OCI-LY3 (cell line): ENCODE results near the gene OR6B1.

ENCODE experiments used
- EZH2phosphoT487 ChIP-seq: fragments of 200-600 bp; shearing (Covaris generic); IDR thresholded peaks from 2 replicates; pipeline ENCODE4 v1.6.1; 2018; ENCODE audit warnings: antibody characterized with exemption, mixed run types, low read depth
- TF ChIP-seq, protein P1 (sequence below): fragments of 200-600, 300-600 bp; sonication (generic); IDR thresholded peaks from 2 replicates; pipeline ENCODE4 v1.5.1; 2014; ENCODE audit warnings: antibody characterized with exemption, low read length, low read depth

DNA sequence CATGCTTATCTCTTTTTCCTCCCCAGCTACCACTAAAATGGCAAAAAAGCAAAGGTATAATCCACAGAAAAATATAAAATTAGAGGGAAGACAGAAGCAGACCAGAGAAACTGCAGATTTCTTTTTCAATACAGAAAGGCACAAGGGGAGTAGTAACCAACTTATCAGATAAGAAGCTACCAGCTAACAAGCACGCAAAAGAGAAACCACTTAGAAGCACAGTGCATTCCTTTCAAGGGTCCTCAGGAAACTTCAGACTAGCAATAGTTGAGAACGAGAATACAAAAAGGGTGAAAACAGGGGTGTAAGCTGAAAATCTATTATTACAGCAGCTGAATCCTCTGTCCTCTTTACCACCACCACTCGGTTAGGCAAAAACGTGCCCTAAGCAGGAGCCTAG lies 38.8 kb downstream of the OR6B1 start:
- TF ChIP-seq, protein P1, sequence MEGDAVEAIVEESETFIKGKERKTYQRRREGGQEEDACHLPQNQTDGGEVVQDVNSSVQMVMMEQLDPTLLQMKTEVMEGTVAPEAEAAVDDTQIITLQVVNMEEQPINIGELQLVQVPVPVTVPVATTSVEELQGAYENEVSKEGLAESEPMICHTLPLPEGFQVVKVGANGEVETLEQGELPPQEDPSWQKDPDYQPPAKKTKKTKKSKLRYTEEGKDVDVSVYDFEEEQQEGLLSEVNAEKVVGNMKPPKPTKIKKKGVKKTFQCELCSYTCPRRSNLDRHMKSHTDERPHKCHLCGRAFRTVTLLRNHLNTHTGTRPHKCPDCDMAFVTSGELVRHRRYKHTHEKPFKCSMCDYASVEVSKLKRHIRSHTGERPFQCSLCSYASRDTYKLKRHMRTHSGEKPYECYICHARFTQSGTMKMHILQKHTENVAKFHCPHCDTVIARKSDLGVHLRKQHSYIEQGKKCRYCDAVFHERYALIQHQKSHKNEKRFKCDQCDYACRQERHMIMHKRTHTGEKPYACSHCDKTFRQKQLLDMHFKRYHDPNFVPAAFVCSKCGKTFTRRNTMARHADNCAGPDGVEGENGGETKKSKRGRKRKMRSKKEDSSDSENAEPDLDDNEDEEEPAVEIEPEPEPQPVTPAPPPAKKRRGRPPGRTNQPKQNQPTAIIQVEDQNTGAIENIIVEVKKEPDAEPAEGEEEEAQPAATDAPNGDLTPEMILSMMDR = no peak
- no peak for TF ChIP-seq EZH2phosphoT487
